Lower lobe of right lung (tissue), 2 donors: ENCODE data around the gene UBXN7. TPM values are rescaled to one million over a fixed set of nuclear protein-coding genes. Genes with fewer than 3 reads are reported as not detected.

ENCODE experiments used
- ATAC-seq, 2 donors: fragments of 200-7000 bp; cut with Tn5 transposase; one replicate each; pipeline ENCODE4 v1.9.1; 2020 to 2022; ENCODE audit warnings: mild to moderate bottlenecking in 2 of 2, moderate library complexity in 2 of 2
- DNase-seq: peaks from one replicate; pipeline ENCODE4 v3.0.0-alpha.2; 2020
- H3K27ac ChIP-seq: fragments of 200-600 bp; one replicate; pipeline ENCODE4 v1.8.0; 2022
- H3K27me3 ChIP-seq: fragments of 200-600 bp; one replicate; pipeline ENCODE4 v1.8.0; 2022; ENCODE audit warnings: low read depth
- H3K36me3 ChIP-seq: fragments of 200-600 bp; one replicate; pipeline ENCODE4 v1.8.0; 2022; ENCODE audit warnings: mild to moderate bottlenecking
- H3K4me1 ChIP-seq: fragments of 200-600 bp; one replicate; pipeline ENCODE4 v1.8.0; 2022
- H3K4me3 ChIP-seq: fragments of 200-600 bp; one replicate; pipeline ENCODE4 v1.8.0; 2022; ENCODE audit warnings: mild to moderate bottlenecking
- H3K9me3 ChIP-seq: fragments of 200-600 bp; one replicate; pipeline ENCODE4 v1.8.0; 2022
- CTCF ChIP-seq: fragments of 200-600 bp; IDR thresholded peaks from one replicate; pipeline ENCODE4 v1.8.0; 2022; ENCODE audit warnings: antibody characterized with exemption, mild to moderate bottlenecking
- intact Hi-C: fragments of 100-400 bp; cut with DNase I; formaldehyde crosslinking; loops from one replicate; pipeline ENCODE4 v1.11.0; 2022
- total RNA-seq: library from RNA; stranded (reverse); fragmentation: NEBNext Ultra II Directional; extraction: Animal tissue kit (Norgen Biotek cat#: 25700); gene quantifications from one replicate; pipeline ENCODE4 v1.2.1, GENCODE V29; 2021
- donor health status: DM: no; HTN: yes; CAD: no; lungs with severe emphysema.

The UBXN7 gene
- total RNA-seq, 1 donor from 2014 or later = 56.2 TPM

- intact Hi-C loops = no loop called here
- Histone ChIP-seq H3K4me1 (no peaks in the 10 kb centered on the region), H3K4me3 (no peak overlapping the region), H3K36me3 (peaks cover 92% of the 10 kb centered on the region), H3K27ac (no peak overlapping the region), H3K9me3 (no peaks in the 10 kb centered on the region), H3K27me3 (no peaks in the 10 kb centered on the region)
- no peak for DNase-seq
- TF ChIP-seq CTCF = no peak
- no peak for ATAC-seq
Observed at GRCh38 chr3:196356556-196356955, 75.7 kb downstream of the UBXN7 start.

GRCh38 chr3:196355668-196356067 is 76.6 kb downstream of the UBXN7 start:
- no peak overlapping the region for H3K27ac ChIP-seq
- no peak overlapping the region for H3K4me3 ChIP-seq
- H3K27me3 ChIP-seq = no peaks in the 10 kb centered on the region
- no peak for TF ChIP-seq CTCF
- ATAC-seq (no peak), DNase-seq (no peak)
- no peaks in the 10 kb centered on the region for H3K4me1 ChIP-seq
- no peaks in the 10 kb centered on the region for H3K9me3 ChIP-seq
- H3K36me3 ChIP-seq = peaks cover 83% of the 10 kb centered on the region
- intact Hi-C loops = no loop called here

- no peaks in the 10 kb centered on the region for H3K4me1 ChIP-seq
- H3K9me3 ChIP-seq = no peaks in the 10 kb centered on the region
- peaks cover 68% of the 10 kb centered on the region for H3K36me3 ChIP-seq
- H3K4me3 ChIP-seq = no peak overlapping the region
- no peak overlapping the region for H3K27ac ChIP-seq
- intact Hi-C loops = no loop called here
- ATAC-seq (no peak), DNase-seq (no peak)
- no peaks in the 10 kb centered on the region for H3K27me3 ChIP-seq
- no peak for TF ChIP-seq CTCF
Observed at GRCh38 chr3:196354132-196354531, 78.1 kb downstream of the UBXN7 start.

- Histone ChIP-seq H3K36me3 (peaks cover 45% of the 10 kb centered on the region), H3K27ac (no peak overlapping the region), H3K4me1 (no peaks in the 10 kb centered on the region), H3K4me3 (no peak overlapping the region), H3K9me3 (no peaks in the 10 kb centered on the region), H3K27me3 (no peaks in the 10 kb centered on the region)
- intact Hi-C loops = no loop called here
- ATAC-seq (no peak), DNase-seq (no peak)
- no peak for TF ChIP-seq CTCF
Observed at GRCh38 chr3:196351541-196351940, 80.7 kb downstream of the UBXN7 start.

GRCh38 chr3:196350067-196350466 is 82.2 kb downstream of the UBXN7 start:
- H3K36me3 ChIP-seq = peaks cover 30% of the 10 kb centered on the region
- DNase-seq (no peak), ATAC-seq (no peak)
- no peaks in the 10 kb centered on the region for H3K9me3 ChIP-seq
- no peak overlapping the region for H3K27ac ChIP-seq
- intact Hi-C loops = no loop called here
- no peak for TF ChIP-seq CTCF
- H3K4me1 ChIP-seq = no peaks in the 10 kb centered on the region
- H3K4me3 ChIP-seq = no peak overlapping the region
- no peaks in the 10 kb centered on the region for H3K27me3 ChIP-seq

GRCh38 chr3:196348698-196349097 is 83.5 kb downstream of the UBXN7 start:
- intact Hi-C loops = no loop called here
- Histone ChIP-seq H3K4me1 (no peaks in the 10 kb centered on the region), H3K4me3 (no peak overlapping the region), H3K36me3 (peaks cover 17% of the 10 kb centered on the region), H3K27ac (no peak overlapping the region), H3K27me3 (no peaks in the 10 kb centered on the region), H3K9me3 (no peaks in the 10 kb centered on the region)
- DNase-seq (no peak), ATAC-seq (no peak)
- no peak for TF ChIP-seq CTCF
